Gastrocnemius medialis (tissue), 4 donors: ENCODE results near the gene DIPK1C.

Experiments
- CTCF ChIP-seq, 5 experiments: fragments of 450-650 bp in 3 of 5; fragments of 200-600 bp in 2 of 5; sonication (generic) in 2 of 5; IDR thresholded peaks in 4 of 5; conservative IDR thresholded peaks in 1 of 5; 1 replicate in 4 of 5; 2 replicates in 1 of 5; pipeline ENCODE4 v1.5.1; 2016 to 2019; ENCODE audit warnings: antibody characterized with exemption in 5 of 5, mild to moderate bottlenecking in 3 of 5, moderate library complexity in 3 of 5
- POLR2A ChIP-seq, 2 donors: fragments of 450-650 bp; IDR thresholded peaks; one replicate each; pipeline ENCODE4 v1.6.1; 2017; ENCODE audit warnings: antibody characterized with exemption in 2 of 2, mild to moderate bottlenecking in 2 of 2, moderate library complexity in 2 of 2

GRCh38 chr18:74505776-74506175 lies 48.7 kb upstream of the DIPK1C start:
- TF ChIP-seq CTCF (IDR thresholded peaks at IDR 0.05 in 4 of 5, conservative IDR thresholded peaks at IDR 0.05 in 1 of 5) (no peak), POLR2A (IDR thresholded peaks at IDR 0.05) (no peak)
